Activated naive CD4-positive, alpha-beta T cell treated with anti-CD3 and anti-CD28 coated beads, Interleukin-2, amount 50 U/mL, for 72 hours (primary cell): ENCODE data around the gene BTN2A1. TPM values are rescaled to one million over a fixed set of nuclear protein-coding genes. Genes with fewer than 3 reads are reported as not detected.
A peak's percentile ranks its signal among the peaks of the same experiment; 100 is the strongest.
"Not testable (repeated sequence)": the region's sequence is repeated elsewhere in the genome, so short reads cannot be mapped to it uniquely, and the experiment has no call there.

Experiments
- ATAC-seq, 2 donors: fragments of 150-1000 bp; cut with Tn5 transposase; 2 replicates each; pipeline ENCODE4 v1.10.0; 2021; ENCODE audit warnings: mild to moderate bottlenecking in 2 of 2, moderate library complexity in 2 of 2
- DNase-seq, 2 donors: peaks; one replicate each; pipeline ENCODE4 v3.0.0; 2021 to 2022; ENCODE audit warnings: low spot score in 2 of 2
- H3K27ac Mint-ChIP-seq, 2 donors: one replicate each; pipeline ENCODE4 v1.8.0; 2022; ENCODE audit warnings: mild to moderate bottlenecking in 2 of 2, mixed read lengths in 2 of 2
- H3K36me3 Mint-ChIP-seq, 2 donors: one replicate each; pipeline ENCODE4 v1.8.0; 2022; ENCODE audit warnings: mixed read lengths in 2 of 2
- H3K9me3 Mint-ChIP-seq, 2 donors: one replicate each; pipeline ENCODE4 v1.8.0; 2022; ENCODE audit warnings: mixed read lengths in 2 of 2
- total RNA-seq, 2 donors: library from RNA; stranded (reverse); gene quantifications; one replicate each; pipeline ENCODE4 v1.2.3, GENCODE V29; 2022

BTN2A1 gene
- 10 to 100 TPM; 21.8 to 37.0 TPM for total RNA-seq

DNA sequence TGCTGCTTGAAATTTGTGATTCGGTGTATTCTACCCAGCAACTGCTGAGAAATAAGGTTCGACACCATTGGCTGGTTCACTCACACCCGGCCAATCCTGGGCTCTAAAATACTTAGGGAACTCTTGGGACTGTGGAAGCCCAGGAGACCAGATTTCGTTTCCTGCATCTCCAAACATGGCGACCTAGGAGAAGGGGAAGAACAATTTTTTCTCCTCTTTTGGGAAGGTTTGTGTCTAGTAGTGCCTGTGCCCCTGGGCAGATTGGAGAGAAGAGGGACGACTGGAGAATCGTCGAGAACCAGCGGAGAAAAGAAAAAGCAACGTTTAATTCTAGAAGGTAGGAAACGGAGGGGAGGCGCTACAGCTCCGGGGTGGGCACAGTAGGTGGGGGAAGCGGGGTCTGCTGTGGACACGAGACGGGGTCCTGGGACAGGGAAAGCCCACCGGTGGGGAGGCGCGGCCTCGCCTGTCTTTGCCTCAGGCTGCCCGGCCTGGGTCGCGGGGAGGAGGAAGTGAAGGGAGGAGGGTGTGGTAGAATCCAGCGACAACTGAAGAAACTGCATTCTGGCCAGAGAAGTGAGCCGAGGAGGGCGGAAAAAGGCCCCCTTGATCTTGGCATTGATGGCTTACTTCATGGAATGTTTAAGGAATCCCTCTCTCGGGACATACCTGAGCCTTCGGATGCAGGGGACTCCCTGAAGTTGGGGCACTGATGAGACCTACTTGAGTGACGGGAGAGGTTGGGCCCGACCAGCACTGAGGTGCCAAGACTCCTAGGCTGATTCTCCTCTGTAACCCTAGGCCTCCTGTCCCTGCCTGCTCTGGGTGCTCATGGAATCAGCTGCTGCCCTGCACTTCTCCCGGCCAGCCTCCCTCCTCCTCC lies at the start of gene BTN2A1:
Gene BTN2A1 (plus strand): TSS at position 150 of the 883 bp plus-strand sequence. CDS start 682 bp downstream, at position 832.
- no peaks in the 10 kb centered on the region for H3K9me3 Mint-ChIP-seq
- DNase-seq, result peak; percentile 60 to 67
- peaks cover 38 to 46% of the 10 kb centered on the region in 2 donors for H3K36me3 Mint-ChIP-seq
- peak; percentile 99 for ATAC-seq
- peak within 1 kb of the TSS; percentile 94 to 98 for H3K27ac Mint-ChIP-seq

DNA sequence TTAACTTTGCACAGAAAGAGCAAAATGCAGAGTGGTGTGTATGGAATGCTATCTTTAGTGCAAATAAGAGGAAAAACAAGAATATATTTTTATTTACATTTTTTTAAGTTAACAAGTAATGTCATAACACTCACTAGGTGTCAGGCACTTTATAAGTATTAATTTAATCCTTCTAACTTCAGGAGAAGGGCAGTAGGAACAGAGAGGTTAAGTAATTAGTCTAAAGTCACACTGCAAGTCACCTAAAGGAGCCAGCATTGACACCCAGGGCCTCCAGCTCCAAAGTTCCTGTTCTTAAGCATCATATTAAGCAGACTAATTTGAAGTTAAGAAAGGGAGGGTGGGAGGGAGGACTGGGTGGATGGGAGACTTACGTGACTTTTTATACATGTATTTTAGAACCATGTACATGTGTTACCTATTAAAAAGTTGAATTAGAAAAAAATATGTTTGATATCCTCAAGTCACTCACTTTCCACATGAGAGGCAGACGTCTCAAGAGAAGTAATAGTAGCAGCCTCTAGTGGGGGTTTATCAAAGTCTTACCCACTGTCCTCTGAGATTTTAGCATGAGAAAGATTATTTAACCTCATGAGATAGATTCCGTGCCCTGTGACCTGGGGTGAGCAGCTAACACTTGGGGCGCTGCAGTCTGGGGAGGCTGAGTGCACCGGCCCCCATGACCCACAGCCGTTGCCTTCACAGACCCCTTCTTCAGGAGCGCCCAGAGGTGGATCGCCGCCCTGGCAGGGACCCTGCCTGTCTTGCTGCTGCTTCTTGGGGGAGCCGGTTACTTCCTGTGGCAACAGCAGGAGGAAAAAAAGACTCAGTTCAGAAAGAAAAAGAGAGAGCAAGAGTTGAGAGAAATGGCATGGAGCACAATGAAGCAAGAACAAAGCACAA lies 48.7 kb upstream of the BTN2A1 start:
- Mint-ChIP-seq H3K27ac (no peak overlapping the region), H3K36me3 (peaks cover 37 to 46% of the 10 kb centered on the region in 2 donors), H3K9me3 (no peaks in the 10 kb centered on the region)
- no peak for ATAC-seq
- no peak for DNase-seq

DNA sequence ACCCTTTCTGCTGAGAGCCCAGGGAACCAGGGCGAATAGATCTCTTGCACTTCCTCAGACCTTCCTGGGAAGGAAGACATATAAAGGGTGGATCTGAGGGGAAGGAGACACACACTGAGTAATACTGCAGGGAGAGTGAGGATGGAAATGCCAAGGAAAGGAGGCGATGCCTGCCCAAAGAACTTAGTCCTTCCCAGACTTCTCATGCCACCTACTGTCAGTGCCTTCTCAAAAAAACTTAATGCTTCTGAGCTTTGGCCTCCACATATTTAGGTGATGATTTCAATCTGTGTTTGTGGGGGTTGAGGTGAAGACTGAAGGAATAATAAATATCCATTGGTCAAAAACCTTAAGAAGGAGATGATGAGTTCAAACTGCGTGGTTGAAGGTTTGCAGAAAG lies 46.0 kb upstream of the BTN2A1 start:
- H3K27ac Mint-ChIP-seq, result peak overlapping the region; percentile 73 to 85
- DNase-seq (no peak), ATAC-seq (no peak)
- peaks cover 0 to 7% of the 10 kb centered on the region in 2 donors for H3K9me3 Mint-ChIP-seq
- peaks cover 41 to 48% of the 10 kb centered on the region in 2 donors for H3K36me3 Mint-ChIP-seq

DNA sequence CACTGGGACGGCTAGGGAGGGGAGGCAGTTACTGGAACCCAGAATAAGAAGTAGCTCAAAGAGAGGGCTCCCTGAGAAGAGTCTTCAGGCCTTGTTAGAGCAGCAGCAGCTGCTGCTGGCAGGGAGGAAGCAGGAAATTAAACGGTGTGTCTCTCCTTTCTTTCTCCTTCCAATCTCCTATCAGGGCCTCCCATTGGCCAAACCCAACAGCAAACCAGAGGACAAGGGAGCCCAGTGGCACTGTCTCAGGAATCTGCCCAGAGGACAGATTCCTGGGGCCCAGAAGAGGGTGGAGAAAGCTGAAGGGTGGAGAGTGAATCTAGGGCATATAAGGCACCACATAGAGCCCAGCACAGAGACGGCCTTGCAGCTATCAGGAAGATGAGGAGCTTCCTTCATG lies 45.5 kb upstream of the BTN2A1 start:
- ATAC-seq, result no peak
- H3K9me3 Mint-ChIP-seq, result peaks cover 3 to 10% of the 10 kb centered on the region in 2 donors
- DNase-seq, result no peak
- peak overlapping the region; percentile 73 to 82 for H3K27ac Mint-ChIP-seq
- H3K36me3 Mint-ChIP-seq, result peaks cover 41 to 52% of the 10 kb centered on the region in 2 donors

DNA sequence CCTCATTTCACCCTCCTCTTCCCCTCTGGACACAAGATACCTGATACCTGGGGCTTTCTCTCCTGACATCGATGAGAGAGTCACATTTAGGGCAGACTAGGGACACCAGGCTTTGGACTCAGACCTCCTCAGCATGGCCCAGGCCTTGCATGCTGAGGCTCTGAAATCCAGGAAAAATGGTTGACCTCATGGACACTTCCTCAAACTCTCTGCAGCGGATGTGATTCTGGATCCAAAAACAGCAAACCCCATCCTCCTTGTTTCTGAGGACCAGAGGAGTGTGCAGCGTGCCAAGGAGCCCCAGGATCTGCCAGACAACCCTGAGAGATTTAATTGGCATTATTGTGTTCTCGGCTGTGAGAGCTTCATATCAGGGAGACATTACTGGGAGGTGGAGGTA lies 44.8 kb upstream of the BTN2A1 start:
- peaks cover 9 to 15% of the 10 kb centered on the region in 2 donors for H3K9me3 Mint-ChIP-seq
- peaks cover 41 to 59% of the 10 kb centered on the region in 2 donors for H3K36me3 Mint-ChIP-seq
- ATAC-seq (no peak), DNase-seq (no peak)
- peak overlapping the region; percentile 11 to 56 for H3K27ac Mint-ChIP-seq

DNA sequence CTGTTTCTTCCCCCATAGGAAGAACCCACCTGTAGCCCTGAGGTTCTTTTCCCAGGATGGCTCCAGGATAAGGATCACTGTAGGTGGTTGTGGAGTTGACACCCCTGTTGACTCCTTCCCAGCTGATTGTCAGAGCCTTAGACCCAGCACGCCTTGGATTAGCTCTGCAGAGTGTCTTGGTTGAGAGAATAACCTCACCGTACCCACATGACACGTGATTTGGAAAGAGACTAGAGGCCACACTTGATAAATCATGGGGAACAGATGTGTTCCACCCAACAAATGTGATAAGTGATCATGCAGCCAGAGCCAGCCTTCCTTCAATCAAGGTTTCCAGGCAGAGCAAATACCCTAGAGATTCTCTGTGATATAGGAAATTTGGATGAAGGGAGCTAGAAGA lies 43.5 kb upstream of the BTN2A1 start:
- peaks cover 41 to 73% of the 10 kb centered on the region in 2 donors for H3K36me3 Mint-ChIP-seq
- H3K27ac Mint-ChIP-seq, result no peak overlapping the region
- ATAC-seq, result no peak
- DNase-seq, result no peak
- H3K9me3 Mint-ChIP-seq, result peaks cover 15 to 17% of the 10 kb centered on the region in 2 donors

DNA sequence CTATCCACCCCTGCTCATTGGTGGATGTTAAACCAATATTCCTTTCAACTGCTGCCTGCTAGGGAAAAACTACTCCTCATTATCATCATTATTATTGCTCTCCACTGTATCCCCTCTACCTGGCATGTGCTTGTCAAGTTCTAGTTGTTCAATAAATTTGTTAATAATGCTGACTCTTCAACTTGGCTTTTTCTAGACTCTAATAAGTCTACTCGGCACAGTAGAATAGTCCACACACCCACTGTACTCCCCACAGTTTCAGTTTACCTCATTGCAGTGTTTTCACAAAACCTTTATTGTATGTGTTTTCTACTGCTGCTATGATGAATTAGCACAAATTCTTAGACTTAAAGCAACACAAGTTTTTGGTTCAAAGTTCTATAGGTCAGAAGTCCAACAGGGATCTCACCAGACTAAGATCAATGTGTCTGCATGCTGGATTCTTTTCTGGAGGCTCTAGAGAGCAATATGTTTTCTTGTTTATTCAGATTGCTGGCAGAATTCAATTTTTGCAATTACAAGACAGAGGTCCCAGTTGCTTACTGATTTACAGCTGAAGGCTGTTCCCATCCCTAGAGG lies 42.6 kb upstream of the BTN2A1 start:
- Mint-ChIP-seq H3K27ac (no peak overlapping the region), H3K36me3 (peaks cover 41 to 73% of the 10 kb centered on the region in 2 donors)
- ATAC-seq, result no peak

DNA sequence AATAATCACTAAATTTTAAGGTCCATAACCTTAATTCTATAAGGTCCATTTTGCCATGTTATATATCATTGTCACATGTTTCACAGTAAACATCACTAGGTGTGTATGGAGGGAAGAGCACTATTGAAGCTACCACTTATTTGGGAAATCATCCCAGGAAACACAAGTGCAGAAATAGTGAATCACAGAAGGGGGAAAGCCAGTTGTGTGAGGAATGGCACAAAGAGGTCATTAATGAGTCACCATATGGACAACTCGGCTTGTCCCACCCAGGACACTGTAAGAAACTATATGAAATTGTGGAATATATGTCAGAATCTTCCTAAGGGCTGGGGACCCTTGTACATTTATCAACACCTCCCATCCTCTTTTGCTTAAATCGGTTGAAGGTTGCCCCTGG lies 42.0 kb upstream of the BTN2A1 start:
- Mint-ChIP-seq H3K36me3 (peaks cover 41 to 69% of the 10 kb centered on the region in 2 donors), H3K9me3 (peaks cover 15 to 18% of the 10 kb centered on the region in 2 donors), H3K27ac (no peak overlapping the region)
- DNase-seq (no peak), ATAC-seq (no peak)

More for the DNA sequence above, 42.6 kb upstream of the BTN2A1 start:
- peaks cover 15 to 18% of the 10 kb centered on the region in 2 donors for H3K9me3 Mint-ChIP-seq
- DNase-seq, result no peak

DNA sequence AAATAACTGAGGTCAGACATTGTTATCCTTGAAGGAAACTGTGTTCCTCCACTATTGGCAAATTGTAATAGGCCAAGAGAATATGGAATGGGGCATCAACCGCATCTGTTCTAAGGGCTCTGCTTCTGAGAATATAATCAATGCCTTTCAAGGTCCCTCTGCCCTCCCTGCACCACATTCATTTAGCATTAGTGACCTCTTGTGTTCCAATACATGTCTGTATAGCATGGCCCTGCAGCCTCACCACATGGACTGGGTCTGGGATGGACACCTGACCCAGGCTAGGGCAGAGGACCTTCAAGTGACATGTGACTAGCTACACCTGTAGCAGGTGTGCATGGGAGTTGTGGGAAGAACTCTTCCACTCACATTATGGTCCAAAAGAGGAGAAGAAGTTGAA lies 41.5 kb upstream of the BTN2A1 start:
- no peak for ATAC-seq
- H3K9me3 Mint-ChIP-seq, result peaks cover 15 to 18% of the 10 kb centered on the region in 2 donors
- DNase-seq, result no peak
- peaks cover 41 to 67% of the 10 kb centered on the region in 2 donors for H3K36me3 Mint-ChIP-seq
- no peak overlapping the region for H3K27ac Mint-ChIP-seq

DNA sequence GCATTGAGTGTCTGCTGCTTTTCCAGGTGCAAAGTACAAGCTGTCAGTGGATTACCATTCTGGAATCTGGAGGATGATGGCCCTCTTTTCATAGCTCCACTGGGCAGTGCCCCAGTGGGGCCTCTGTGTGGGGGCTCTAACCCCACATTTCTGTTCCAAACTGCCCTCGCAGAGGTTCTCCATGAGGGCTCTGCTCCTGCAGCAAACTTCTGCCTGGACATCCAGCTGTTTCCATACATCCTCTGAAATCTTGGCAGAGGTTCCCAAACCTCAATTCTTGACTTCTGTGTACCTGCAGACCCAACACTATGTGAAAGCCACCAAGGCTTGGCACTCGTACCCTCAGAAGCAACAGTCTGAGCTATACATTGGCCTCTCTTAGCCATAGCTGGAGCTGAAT lies 39.7 kb upstream of the BTN2A1 start:
- ATAC-seq, DNase-seq, H3K27ac Mint-ChIP-seq: not testable (repeated sequence)
- H3K36me3 Mint-ChIP-seq, result peaks cover 30 to 50% of the 10 kb centered on the region in 2 donors
- peaks cover 15 to 18% of the 10 kb centered on the region in 2 donors for H3K9me3 Mint-ChIP-seq

DNA sequence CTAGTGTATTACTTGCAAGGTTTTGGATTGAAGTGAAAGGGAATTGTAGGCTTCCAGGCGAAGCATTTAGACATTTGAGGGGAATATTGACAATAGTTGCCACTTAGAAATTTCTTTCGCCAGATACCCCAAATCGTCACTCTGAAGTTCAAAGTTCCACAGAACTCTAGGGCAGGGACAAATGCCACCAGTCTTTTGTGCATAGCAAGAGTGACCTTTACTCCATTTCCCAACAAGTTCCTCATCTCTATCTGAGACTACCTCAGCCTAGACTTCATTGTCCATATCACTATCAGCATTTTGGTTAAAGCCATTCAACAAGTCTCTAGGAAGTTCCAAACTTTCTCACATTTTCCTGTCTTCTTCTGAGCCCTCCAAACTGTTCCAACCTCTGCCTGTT lies 39.0 kb upstream of the BTN2A1 start:
- peaks cover 27 to 43% of the 10 kb centered on the region in 2 donors for H3K36me3 Mint-ChIP-seq
- not testable (repeated sequence) for DNase-seq, ATAC-seq, H3K27ac Mint-ChIP-seq
- peaks cover 15 to 18% of the 10 kb centered on the region in 2 donors for H3K9me3 Mint-ChIP-seq

DNA sequence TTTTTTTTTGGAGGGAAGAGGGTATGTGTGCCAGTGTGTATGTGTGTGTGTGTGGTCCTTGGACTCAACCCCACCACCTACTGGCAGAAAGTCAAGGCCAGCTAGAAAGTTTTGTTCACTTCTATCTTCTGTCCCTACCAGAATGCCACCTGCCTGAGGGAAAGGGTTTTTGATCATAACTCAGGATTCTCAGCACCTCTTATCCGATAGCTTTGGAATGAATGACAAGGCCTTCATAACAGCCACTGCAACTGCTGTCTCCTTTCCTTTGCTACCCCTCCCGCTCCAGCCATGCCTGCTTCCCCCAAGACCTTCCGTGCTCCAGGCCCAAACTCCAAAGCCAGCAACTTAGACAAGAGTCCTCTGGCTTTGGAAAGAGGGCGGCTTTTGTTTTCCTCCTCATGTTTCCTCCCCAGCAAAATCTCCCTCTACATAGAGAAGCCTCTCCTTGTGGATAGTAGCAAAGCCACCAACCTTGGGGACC lies 37.0 kb upstream of the BTN2A1 start:
- H3K27ac Mint-ChIP-seq, result no peak overlapping the region
- H3K9me3 Mint-ChIP-seq, result peaks cover 15 to 18% of the 10 kb centered on the region in 2 donors
- H3K36me3 Mint-ChIP-seq, result peaks cover 14 to 35% of the 10 kb centered on the region in 2 donors
- ATAC-seq (peak; percentile 26 to 39), DNase-seq (no peak)

DNA sequence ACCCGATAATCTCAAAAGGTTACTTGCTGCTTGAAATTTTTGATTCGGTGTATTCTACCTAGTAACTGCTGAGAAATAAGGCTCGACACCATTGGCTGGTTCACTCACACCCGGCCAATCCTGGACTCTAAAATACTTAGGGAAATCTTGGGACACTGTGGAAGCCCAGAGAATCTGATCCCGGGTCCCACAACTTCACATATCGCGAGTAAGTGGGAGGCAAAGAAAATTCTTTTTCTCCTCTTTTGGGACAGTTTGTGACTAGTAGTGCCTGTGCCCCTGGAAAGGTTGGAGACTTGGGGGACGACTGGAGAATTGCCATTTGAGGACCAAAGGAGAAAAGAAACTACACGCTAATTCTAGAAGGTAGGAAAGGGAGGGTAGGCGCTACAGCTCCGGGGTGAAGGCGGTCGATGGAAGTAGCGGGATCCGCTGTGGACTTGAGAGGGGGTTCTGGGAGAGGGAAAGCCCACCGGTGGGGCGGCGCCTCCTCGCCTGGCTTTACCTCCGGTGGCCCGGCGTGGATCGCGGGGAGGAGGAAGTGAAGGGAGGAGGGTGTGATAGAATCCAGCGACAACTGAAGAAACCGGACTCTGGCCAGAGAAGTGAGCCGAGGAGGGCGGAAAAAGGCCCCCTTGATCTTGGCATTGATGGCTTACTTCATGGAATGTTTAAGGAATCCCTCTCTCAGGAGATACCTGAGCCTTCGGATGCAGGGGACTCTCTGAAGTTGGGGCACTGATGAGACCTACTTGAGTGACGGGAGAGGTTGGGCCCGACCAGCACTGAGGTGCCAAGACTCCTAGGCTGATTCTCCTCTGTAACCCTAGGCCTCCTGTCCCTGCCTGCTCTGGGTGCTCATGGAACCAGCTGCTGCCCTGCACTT lies 36.3 kb upstream of the BTN2A1 start:
- Mint-ChIP-seq H3K36me3 (peaks cover 10 to 27% of the 10 kb centered on the region in 2 donors), H3K27ac (peak overlapping the region in 1 of 2 donors; percentile 51), H3K9me3 (peaks cover 9 to 18% of the 10 kb centered on the region in 2 donors)
- DNase-seq (peak; percentile 45 to 58), ATAC-seq (peak; percentile 99)

DNA sequence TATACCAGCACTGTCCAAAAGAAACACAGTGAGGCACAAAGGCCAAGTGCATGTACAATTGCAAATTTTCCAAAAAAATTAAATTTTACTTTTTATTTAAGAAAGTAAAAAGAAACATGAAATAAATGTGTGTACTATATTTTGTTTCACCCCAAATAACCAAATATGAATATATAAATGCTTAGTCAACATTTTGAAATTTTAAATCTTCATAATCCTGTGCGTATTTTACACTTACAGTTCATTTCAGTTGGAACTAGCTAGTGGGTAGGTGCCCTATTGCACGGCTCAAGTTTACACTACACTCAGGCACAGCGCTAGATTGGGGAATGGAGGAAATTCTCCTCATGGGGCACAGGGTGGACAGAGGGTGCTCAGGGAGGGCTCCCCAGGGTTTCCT lies 35.4 kb upstream of the BTN2A1 start:
- ATAC-seq (no peak), DNase-seq (no peak)
- Mint-ChIP-seq H3K27ac (no peak overlapping the region), H3K36me3 (peaks cover 15 to 20% of the 10 kb centered on the region in 2 donors), H3K9me3 (peaks cover 4 to 13% of the 10 kb centered on the region in 2 donors)

DNA sequence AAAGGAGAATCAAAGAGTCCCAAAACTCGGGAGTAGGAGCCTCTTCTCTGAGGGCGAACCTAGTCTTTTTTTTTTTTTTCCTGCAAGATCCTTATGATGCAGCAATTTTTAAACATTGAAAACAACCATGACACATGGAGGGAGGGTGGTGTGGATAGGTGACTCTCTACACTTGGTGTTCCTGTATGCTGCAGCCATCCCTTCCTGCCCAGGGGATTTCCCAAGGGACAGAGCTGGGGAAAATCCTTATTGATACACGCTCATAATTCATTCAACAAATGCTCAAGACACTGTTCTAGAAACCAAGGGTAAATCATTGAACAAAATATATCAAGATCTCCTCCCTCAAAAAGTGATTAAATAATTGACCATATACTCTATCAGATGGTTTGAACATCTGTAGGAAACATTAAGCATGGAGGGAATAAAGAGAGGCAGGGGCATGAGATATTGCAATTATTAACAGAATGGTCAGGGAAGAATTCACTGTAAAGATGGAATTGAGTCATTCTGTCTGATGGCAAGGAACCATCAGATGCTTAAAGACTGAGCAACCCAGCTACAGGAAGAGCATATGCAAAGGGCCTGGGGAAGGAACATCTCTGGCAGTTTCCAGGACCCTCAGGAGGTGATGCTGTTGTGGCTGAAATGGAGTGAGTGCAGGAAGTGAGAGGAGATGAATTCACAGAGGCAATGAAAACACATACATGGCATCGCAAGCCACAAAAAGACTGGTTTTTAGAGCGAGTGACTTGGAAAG lies 30.9 kb upstream of the BTN2A1 start:
- no peak for DNase-seq
- H3K27ac Mint-ChIP-seq, result no peak overlapping the region
- ATAC-seq, result no peak
- H3K9me3 Mint-ChIP-seq, result no peaks in the 10 kb centered on the region
- H3K36me3 Mint-ChIP-seq, result peaks cover 6 to 20% of the 10 kb centered on the region in 2 donors
